Nasal cavity respiratory epithelium epithelial cell of viscerocranial mucosa (primary cell): ENCODE measurements around the gene MIB1. TPM values are rescaled to one million over a fixed set of nuclear protein-coding genes. Genes with fewer than 3 reads are reported as not detected.

ENCODE experiments used
- total RNA-seq: library from RNA; depleted of rRNA; stranded (reverse); fragments of >200 nt; gene quantifications from 2 replicates; pipeline ENCODE4 v1.2.3, GENCODE V29; 2014

The MIB1 gene
- 74.5 and 94.5 TPM in 2 replicates for total RNA-seq

DNA sequence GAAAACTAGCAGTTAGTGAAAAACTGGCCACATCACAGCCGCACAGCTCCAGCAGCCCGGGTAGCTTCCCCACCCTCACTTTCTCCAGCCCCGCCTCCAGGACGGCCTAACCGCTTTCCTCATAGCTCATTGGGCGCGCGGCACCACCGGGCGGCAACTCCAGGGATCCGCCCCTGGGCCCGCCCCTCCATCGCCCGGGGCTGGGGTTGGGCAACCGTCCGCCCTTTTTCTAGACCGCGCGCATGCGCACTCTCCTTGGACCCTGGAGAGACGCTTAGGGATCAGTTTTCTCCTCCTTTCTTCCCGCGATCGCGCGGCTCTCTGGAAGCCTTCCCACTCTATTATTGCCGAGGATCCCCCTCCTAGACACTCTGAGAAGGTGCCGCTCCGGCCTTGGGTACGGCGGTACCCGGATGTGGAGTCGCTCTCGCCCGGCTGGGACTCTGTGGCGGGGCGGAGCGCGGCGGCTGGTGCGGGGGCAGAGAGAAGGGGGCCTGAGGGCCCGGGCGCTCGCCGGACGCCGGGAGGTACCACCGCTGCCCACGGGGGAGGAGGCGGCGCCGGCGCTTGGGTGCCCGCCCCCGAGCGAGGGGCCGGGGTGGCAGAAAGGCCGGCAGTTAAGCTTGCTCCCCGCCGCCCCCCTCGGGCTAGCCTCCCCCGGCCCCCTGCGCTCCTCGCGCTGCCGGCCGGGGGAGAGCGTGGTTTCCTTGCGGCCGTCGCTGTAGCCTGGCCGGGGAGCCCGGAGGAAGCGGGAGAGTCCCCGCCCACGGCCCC lies at the start of gene MIB1:
MIB1 (plus strand) TSS at position 255 of the 774 bp plus-strand sequence. CDS start 792 bp downstream, outside the sequence.

DNA sequence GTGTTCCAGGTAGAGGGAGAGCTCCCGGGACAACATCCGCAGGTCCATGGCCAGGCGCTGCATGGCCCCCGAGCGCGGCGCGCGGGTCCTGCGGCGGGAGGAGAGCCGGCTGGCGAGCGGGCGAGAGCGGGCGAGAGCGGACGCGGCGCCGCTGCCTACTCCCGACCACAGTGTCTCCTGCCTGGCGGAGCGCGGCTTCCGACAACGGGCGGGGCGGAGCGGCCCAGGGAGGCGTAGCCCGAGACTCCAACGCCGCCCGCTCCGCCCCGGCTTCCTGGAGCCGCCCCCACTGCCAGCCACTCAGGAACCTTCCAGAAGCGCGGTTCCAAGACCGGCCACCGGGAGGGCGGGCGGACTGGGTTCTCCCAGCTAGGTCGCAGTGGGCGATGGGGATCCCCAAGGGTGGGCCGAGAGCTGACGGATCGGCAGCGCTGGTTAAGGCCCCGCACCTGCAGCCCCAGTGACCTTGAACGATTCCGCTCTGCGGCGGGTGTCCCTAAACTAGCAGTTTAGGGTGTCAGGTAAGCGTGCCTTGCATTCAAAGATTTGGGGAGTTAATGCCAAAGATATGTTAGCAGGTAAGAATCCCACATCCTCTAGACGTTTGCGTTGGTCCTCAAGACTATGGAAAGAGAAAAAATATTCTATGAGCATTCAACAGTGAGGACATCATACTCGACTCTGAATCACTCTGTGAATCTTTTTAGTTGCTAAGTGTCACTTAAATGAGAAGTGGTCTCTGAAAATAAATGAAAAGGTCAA lies 35.8 kb upstream of the MIB1 start, which contains the start of gene ABHD3:
ABHD3 (minus strand) TSS at position 172 of the 762 bp plus-strand sequence; CDS start at position 63, 109 bp downstream.

Other genes starting within 250 kb of the MIB1 start
- 27.3 and 28.7 TPM in 2 replicates for gene ESCO1, start 140.1 kb upstream of the MIB1 start, total RNA-seq
- gene SNRPD1, start 128.5 kb upstream of the MIB1 start, total RNA-seq = 10.6 and 30.2 TPM in 2 replicates
- 10.6 and 14.2 TPM in 2 replicates for gene ABHD3, start 36.0 kb upstream of the MIB1 start, total RNA-seq